Neural progenitor cell (in vitro differentiated cells): ENCODE measurements around the gene UGT2B10.

Experiments
- EZH2 ChIP-seq: fragments of 200-600 bp; sonication (generic); IDR thresholded peaks from 2 replicates; pipeline ENCODE4 v1.6.1; 2017; ENCODE audit warnings: antibody characterized with exemption, mild to moderate bottlenecking, moderate library complexity
- EZH2phosphoT487 ChIP-seq: fragments of 200-600 bp; sonication (generic); IDR thresholded peaks from 2 replicates; pipeline ENCODE4 v1.6.1; 2017; ENCODE audit warnings: antibody characterized with exemption
- TF ChIP-seq, protein P1 (sequence below): fragments of 200-600 bp; sonication (generic); IDR thresholded peaks from 2 replicates; pipeline ENCODE4 v1.5.1; 2017; ENCODE audit warnings: antibody characterized with exemption, mild to moderate bottlenecking

DNA sequence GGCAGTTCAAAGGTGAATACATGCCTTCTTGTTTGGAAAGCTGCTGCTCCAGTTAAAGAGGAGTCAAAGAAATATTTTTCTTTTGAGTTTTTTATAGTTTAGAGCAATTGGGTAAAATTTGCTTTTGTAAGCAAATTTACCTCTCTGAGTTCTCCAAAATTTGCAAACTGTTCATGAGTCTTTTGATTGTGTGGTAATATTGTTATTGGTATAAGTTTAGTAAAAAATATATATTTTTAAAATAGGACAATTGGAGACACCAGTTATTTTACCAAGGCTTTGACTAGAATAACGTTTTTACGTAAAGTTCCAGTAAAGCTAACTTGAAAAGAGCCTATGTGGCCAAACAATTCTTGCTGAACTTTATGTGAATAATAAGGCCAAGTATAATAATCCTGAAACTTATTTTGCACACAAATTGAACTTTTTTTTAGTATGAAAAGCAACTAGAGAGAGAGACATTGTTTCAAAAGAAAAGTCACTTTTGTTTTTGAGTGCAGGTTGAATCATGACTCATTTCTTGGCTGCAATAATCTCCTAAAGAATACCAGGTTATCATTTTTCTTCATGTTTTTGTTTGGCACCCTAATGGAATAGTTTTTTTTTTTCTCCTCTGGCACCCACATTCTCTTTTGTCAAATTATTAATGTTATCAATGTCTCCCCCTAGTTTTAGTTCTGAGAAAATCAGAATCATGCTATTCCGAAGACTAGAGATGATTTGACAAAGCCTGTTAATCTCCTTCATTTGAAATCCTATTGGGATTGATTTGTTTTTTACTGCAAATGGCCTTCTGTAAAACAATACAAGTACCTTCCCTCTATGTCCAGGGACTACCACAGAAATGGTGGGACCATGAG lies 57.1 kb downstream of the UGT2B10 start:
- no peak for TF ChIP-seq EZH2
- TF ChIP-seq, protein P1, sequence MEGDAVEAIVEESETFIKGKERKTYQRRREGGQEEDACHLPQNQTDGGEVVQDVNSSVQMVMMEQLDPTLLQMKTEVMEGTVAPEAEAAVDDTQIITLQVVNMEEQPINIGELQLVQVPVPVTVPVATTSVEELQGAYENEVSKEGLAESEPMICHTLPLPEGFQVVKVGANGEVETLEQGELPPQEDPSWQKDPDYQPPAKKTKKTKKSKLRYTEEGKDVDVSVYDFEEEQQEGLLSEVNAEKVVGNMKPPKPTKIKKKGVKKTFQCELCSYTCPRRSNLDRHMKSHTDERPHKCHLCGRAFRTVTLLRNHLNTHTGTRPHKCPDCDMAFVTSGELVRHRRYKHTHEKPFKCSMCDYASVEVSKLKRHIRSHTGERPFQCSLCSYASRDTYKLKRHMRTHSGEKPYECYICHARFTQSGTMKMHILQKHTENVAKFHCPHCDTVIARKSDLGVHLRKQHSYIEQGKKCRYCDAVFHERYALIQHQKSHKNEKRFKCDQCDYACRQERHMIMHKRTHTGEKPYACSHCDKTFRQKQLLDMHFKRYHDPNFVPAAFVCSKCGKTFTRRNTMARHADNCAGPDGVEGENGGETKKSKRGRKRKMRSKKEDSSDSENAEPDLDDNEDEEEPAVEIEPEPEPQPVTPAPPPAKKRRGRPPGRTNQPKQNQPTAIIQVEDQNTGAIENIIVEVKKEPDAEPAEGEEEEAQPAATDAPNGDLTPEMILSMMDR: no peak
- TF ChIP-seq EZH2phosphoT487: no peak
